ENCODE measurements around the gene COL6A3.
"Not testable (repeated sequence)": the region's sequence is repeated elsewhere in the genome, so short reads cannot be mapped to it uniquely, and the experiment has no call there.

COL6A3 gene

GRCh38 chr2:237364655-237365054, 49.3 kb downstream of the COL6A3 start:
- H3K4me1 Mint-ChIP-seq (ENCODE audit: low read depth): no peaks in the 10 kb centered on the region
- H3K4me3 Mint-ChIP-seq: no peak overlapping the region

GRCh38 chr2:237361194-237362004, 52.6 kb downstream of the COL6A3 start:
- Mint-ChIP-seq H3K4me3 (no peak overlapping the region), H3K9me3 (no peaks in the 10 kb centered on the region), H3K27ac (no peak overlapping the region), H3K36me3 (ENCODE audit: low read depth) (no peaks in the 10 kb centered on the region), H3K27me3 (ENCODE audit: low read depth) (no peaks in the 10 kb centered on the region), H3K4me1 (ENCODE audit: low read depth) (no peaks in the 10 kb centered on the region)
- DNase-seq (ENCODE audit: low spot score): no peak

More at GRCh38 chr2:237364655-237365054, 49.3 kb downstream of the COL6A3 start:
- Mint-ChIP-seq H3K27ac (no peak overlapping the region), H3K9me3 (no peaks in the 10 kb centered on the region), H3K27me3 (ENCODE audit: low read depth) (no peaks in the 10 kb centered on the region), H3K36me3 (ENCODE audit: low read depth) (no peaks in the 10 kb centered on the region)
- no peak for DNase-seq (ENCODE audit: low spot score)

DNA sequence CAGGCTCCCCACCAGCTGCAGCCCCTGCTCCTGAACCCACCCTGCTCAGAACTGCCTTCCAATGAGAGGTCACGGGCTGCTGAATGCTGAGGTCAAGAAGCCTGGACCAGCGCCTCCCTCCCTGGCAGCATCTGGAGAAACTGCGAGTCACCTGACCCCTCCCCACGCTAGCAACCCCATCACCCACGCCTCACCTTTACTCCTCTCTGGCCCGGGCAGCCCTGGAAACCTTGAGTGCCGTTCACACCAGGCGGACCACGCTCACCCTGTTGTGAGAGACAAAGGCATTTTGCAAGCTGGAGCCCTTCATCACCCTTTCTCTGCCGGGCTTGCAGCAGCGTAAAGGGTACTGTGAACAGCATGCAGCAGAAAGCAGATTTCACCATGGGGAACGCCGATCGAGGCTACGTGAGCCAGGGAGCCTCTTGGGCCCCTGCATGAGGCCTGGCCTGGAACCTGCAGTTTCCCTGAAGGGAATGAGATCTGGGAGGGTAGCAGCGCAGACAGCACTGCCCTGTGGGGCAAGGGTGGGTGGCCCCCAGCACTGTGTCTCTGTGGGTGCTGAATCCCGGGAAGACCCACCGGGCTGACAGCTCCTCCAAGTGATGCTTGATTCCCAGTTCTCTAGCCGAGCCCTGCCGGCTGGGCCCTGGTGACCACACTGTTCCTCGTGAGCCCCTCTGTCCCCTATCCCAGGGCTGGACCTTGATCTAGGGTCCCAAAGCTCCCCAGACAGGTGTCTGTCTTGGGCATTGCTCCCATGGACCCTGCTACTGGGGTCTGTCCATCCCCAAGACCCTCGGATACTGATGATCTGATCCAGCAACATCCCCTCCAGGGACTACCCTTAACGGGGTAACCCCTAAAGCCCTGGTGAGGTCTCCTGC, 53.8 kb downstream of the COL6A3 start:
- no peak for DNase-seq (ENCODE audit: low spot score)
- Mint-ChIP-seq H3K27me3 (ENCODE audit: low read depth) (no peaks in the 10 kb centered on the region), H3K4me3 (no peak overlapping the region), H3K9me3 (no peaks in the 10 kb centered on the region), H3K36me3 (ENCODE audit: low read depth) (no peaks in the 10 kb centered on the region), H3K27ac (no peak overlapping the region), H3K4me1 (ENCODE audit: low read depth) (no peaks in the 10 kb centered on the region)

DNA sequence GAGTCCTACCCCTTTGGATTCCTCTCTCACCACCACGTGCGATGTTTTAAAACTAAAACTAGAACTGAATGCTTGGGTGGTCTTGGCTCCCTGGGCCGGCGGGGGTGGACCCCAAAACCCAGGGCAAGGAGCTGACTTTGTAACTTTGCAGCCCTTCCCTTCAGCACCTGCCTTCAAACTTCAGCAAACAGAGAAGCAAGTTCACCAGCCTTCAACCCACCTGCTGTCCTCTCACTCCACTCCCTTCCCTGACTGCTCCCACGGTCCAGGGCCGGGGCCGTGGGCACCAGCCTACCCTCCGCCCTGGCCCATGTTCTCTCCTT, 54.5 kb downstream of the COL6A3 start:
- H3K4me1 Mint-ChIP-seq (ENCODE audit: low read depth): no peaks in the 10 kb centered on the region
- no peak overlapping the region for H3K27ac Mint-ChIP-seq
- no peak overlapping the region for H3K4me3 Mint-ChIP-seq
- H3K27me3 Mint-ChIP-seq (ENCODE audit: low read depth): no peaks in the 10 kb centered on the region
- DNase-seq (ENCODE audit: low spot score): no peak
- H3K36me3 Mint-ChIP-seq (ENCODE audit: low read depth): no peaks in the 10 kb centered on the region
- H3K9me3 Mint-ChIP-seq: no peaks in the 10 kb centered on the region

GRCh38 chr2:237358721-237359517, 55.0 kb downstream of the COL6A3 start:
- DNase-seq (ENCODE audit: low spot score): no peak
- no peaks in the 10 kb centered on the region for H3K27me3 Mint-ChIP-seq (ENCODE audit: low read depth)
- H3K4me1 Mint-ChIP-seq (ENCODE audit: low read depth): no peaks in the 10 kb centered on the region
- H3K9me3 Mint-ChIP-seq: no peaks in the 10 kb centered on the region
- H3K4me3 Mint-ChIP-seq: no peak overlapping the region
- H3K27ac Mint-ChIP-seq: no peak overlapping the region
- no peaks in the 10 kb centered on the region for H3K36me3 Mint-ChIP-seq (ENCODE audit: low read depth)

- DNase-seq (ENCODE audit: low spot score): no peak
- Mint-ChIP-seq H3K9me3 (no peaks in the 10 kb centered on the region), H3K36me3 (ENCODE audit: low read depth) (no peaks in the 10 kb centered on the region), H3K4me1 (ENCODE audit: low read depth) (no peaks in the 10 kb centered on the region), H3K27me3 (ENCODE audit: low read depth) (no peaks in the 10 kb centered on the region), H3K4me3 (no peak overlapping the region), H3K27ac (no peak overlapping the region)
These were observed 58.3 kb downstream of the COL6A3 start for GRCh38 chr2:237355701-237356100.

DNA sequence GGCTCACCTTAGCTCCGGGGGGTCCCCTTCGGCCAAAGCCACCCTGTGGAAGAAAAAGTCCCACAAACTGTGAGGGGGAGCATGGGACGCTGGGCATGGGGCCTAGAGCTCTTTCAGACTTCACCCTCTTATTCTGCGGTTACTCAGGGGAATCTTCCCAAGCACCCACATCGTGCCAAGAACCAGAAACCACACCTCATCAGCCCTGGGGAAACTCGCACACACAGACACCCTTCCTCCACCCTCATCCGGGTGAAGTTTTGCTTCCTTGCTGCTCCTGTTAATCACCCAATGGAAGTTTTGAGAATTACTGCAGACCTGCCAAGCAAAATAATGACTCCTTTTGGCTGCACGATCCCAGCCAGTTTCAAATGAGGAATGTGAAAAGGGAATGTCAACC, 59.1 kb downstream of the COL6A3 start:
- DNase-seq (ENCODE audit: low spot score): no peak
- Mint-ChIP-seq H3K4me1 (ENCODE audit: low read depth) (no peaks in the 10 kb centered on the region), H3K36me3 (ENCODE audit: low read depth) (no peaks in the 10 kb centered on the region), H3K9me3 (no peaks in the 10 kb centered on the region), H3K4me3 (no peak overlapping the region), H3K27ac (no peak overlapping the region), H3K27me3 (ENCODE audit: low read depth) (no peaks in the 10 kb centered on the region)

- not testable (repeated sequence) for H3K27me3 Mint-ChIP-seq (ENCODE audit: low read depth); H3K9me3 Mint-ChIP-seq; H3K4me1 Mint-ChIP-seq (ENCODE audit: low read depth); H3K36me3 Mint-ChIP-seq (ENCODE audit: low read depth); DNase-seq (ENCODE audit: low spot score); H3K27ac Mint-ChIP-seq; H3K4me3 Mint-ChIP-seq
These were observed 59.8 kb downstream of the COL6A3 start for GRCh38 chr2:237354172-237354571.

- Mint-ChIP-seq H3K27me3 (ENCODE audit: low read depth) (no peaks in the 10 kb centered on the region), H3K4me1 (ENCODE audit: low read depth) (no peaks in the 10 kb centered on the region), H3K27ac (no peak overlapping the region)
These were observed 60.7 kb downstream of the COL6A3 start for GRCh38 chr2:237353215-237353614.

DNA sequence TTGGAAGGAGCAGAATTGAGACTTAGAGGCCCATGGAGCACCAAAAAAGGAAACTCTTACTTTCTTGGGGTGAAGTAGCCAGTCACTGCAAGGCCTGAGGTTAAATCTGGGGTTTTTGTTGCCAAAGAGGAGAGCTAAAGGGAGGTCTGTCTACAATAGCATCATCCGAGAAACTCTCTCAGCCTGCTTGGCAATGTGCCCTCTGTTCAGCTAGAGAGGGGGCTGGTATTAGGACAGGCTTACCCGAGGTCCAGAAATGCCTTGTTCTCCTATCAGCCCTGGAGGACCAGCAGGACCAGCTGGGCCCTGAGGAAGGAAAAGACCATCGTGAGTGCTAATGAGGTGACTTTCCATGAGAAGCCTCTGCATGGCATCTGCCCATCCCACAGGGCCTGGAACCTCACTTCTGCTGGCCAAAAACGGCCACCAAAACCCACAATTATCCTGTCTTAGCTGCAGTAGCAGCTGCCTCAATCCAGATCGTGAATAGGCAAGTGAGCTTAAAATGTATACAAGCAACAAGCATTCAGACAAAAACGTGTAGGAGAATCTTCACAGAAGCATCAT, 61.6 kb downstream of the COL6A3 start:
- no peak for DNase-seq (ENCODE audit: low spot score)
- Mint-ChIP-seq H3K9me3 (no peaks in the 10 kb centered on the region), H3K27me3 (ENCODE audit: low read depth) (no peaks in the 10 kb centered on the region), H3K36me3 (ENCODE audit: low read depth) (no peaks in the 10 kb centered on the region), H3K27ac (no peak overlapping the region), H3K4me3 (no peak overlapping the region), H3K4me1 (ENCODE audit: low read depth) (no peaks in the 10 kb centered on the region)

More at GRCh38 chr2:237353215-237353614, 60.7 kb downstream of the COL6A3 start:
- Mint-ChIP-seq H3K4me3 (no peak overlapping the region), H3K9me3 (no peaks in the 10 kb centered on the region), H3K36me3 (ENCODE audit: low read depth) (no peaks in the 10 kb centered on the region)
- DNase-seq (ENCODE audit: low spot score): no peak

- H3K4me1 Mint-ChIP-seq (ENCODE audit: low read depth): no peaks in the 10 kb centered on the region
- no peak overlapping the region for H3K4me3 Mint-ChIP-seq
- H3K27ac Mint-ChIP-seq: no peak overlapping the region
- H3K9me3 Mint-ChIP-seq: no peaks in the 10 kb centered on the region
- no peaks in the 10 kb centered on the region for H3K36me3 Mint-ChIP-seq (ENCODE audit: low read depth)
- no peak for DNase-seq (ENCODE audit: low spot score)
- H3K27me3 Mint-ChIP-seq (ENCODE audit: low read depth): no peaks in the 10 kb centered on the region
These were observed 62.2 kb downstream of the COL6A3 start for GRCh38 chr2:237351796-237352195.

DNA sequence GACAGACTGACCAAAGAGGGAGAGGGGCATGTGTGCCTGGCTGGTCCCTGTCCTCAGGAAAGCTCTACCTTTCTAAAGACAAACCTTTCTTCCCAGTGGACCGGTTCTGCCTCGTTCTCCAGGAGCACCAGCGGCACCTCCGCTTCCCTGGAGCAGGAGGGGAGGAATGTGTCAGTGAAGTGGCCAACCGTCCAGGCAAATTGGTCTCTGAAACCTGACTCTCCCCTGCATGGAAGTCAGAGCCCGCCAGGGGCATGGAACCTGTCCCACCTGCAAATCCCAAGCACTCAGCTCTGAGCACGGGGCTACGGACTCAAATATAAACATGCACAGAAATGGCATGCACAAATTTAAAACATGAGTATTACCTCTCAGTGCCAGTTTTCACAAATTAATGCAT, 62.9 kb downstream of the COL6A3 start:
- Mint-ChIP-seq H3K27ac (no peak overlapping the region), H3K4me1 (ENCODE audit: low read depth) (no peaks in the 10 kb centered on the region), H3K9me3 (no peaks in the 10 kb centered on the region), H3K36me3 (ENCODE audit: low read depth) (no peaks in the 10 kb centered on the region), H3K4me3 (no peak overlapping the region), H3K27me3 (ENCODE audit: low read depth) (no peaks in the 10 kb centered on the region)
- no peak for DNase-seq (ENCODE audit: low spot score)

GRCh38 chr2:237350597-237350996, 63.4 kb downstream of the COL6A3 start:
- Mint-ChIP-seq H3K27me3 (ENCODE audit: low read depth) (no peaks in the 10 kb centered on the region), H3K4me3 (no peak overlapping the region), H3K9me3 (no peaks in the 10 kb centered on the region), H3K27ac (no peak overlapping the region), H3K36me3 (ENCODE audit: low read depth) (no peaks in the 10 kb centered on the region), H3K4me1 (ENCODE audit: low read depth) (no peaks in the 10 kb centered on the region)
- DNase-seq (ENCODE audit: low spot score): no peak
